ENCODE results near the gene HAGHL. TPM values are rescaled to one million over a fixed set of nuclear protein-coding genes. Genes with fewer than 3 reads are reported as not detected.
"Not testable (repeated sequence)": the region's sequence is repeated elsewhere in the genome, so short reads cannot be mapped to it uniquely, and the experiment has no call there.

HAGHL gene
- total RNA-seq, 2 donors from 2014 or later = 3.6 to 4.1 TPM

GRCh38 chr16:763369-764183 is 36.7 kb downstream of the HAGHL start:
- intact Hi-C loops (cut with DNase I) = loop anchor here in 1 of 2 donors (1.0 to 5.0 kb wide), 2 partner anchors 456 to 1569 kb away; no protein-coding TSS in a partner anchor
- no peak for DNase-seq (ENCODE audit: low spot score)

GRCh38 chr16:764184-764750 is 37.4 kb downstream of the HAGHL start:
- DNase-seq (ENCODE audit: low spot score) = no peak
- intact Hi-C loops (cut with DNase I) = loop anchor here in 1 of 2 donors (1.0 to 5.0 kb wide), 2 partner anchors 455 to 1568 kb away; no protein-coding TSS in a partner anchor

- intact Hi-C loops (cut with DNase I) = loop anchor here in 1 of 2 donors (1.0 to 5.0 kb wide), 2 partner anchors 454 to 1567 kb away; no protein-coding TSS in a partner anchor
- no peak for DNase-seq (ENCODE audit: low spot score)
Measured at GRCh38 chr16:764848-765487, 38.1 kb downstream of the HAGHL start.

- DNase-seq (ENCODE audit: low spot score) = no peak
Measured at GRCh38 chr16:765488-765865, 38.6 kb downstream of the HAGHL start.

GRCh38 chr16:766008-766819 is 39.3 kb downstream of the HAGHL start:
- intact Hi-C loops (cut with DNase I) = no loop called here
- DNase-seq (ENCODE audit: low spot score) = no peak

More at GRCh38 chr16:765488-765865, 38.6 kb downstream of the HAGHL start:
- intact Hi-C loops (cut with DNase I) = no loop called here

GRCh38 chr16:766820-767640 is 40.1 kb downstream of the HAGHL start:
- no peak for DNase-seq (ENCODE audit: low spot score)
- intact Hi-C loops (cut with DNase I) = no loop called here

- DNase-seq (ENCODE audit: low spot score) = no peak
- intact Hi-C loops (cut with DNase I) = no loop called here
Measured at GRCh38 chr16:767743-768235, 40.9 kb downstream of the HAGHL start.

- DNase-seq (ENCODE audit: low spot score) = no peak
- intact Hi-C loops (cut with DNase I) = no loop called here
Measured at GRCh38 chr16:768428-768827, 41.5 kb downstream of the HAGHL start.

- DNase-seq (ENCODE audit: low spot score) = no peak
- intact Hi-C loops (cut with DNase I) = no loop called here
Measured at GRCh38 chr16:769184-769784, 42.4 kb downstream of the HAGHL start.

GRCh38 chr16:769934-770333 is 43.0 kb downstream of the HAGHL start:
- DNase-seq (ENCODE audit: low spot score) = no peak
- intact Hi-C loops (cut with DNase I) = no loop called here

- intact Hi-C loops (cut with DNase I) = no loop called here
- no peak for DNase-seq (ENCODE audit: low spot score)
Measured at GRCh38 chr16:770411-770810, 43.5 kb downstream of the HAGHL start.

- intact Hi-C loops (cut with DNase I) = no loop called here
- no peak for DNase-seq (ENCODE audit: low spot score)
Measured at GRCh38 chr16:772959-773358, 46.1 kb downstream of the HAGHL start.

- no peak for DNase-seq (ENCODE audit: low spot score)
- intact Hi-C loops (cut with DNase I) = no loop called here
Measured at GRCh38 chr16:774086-775001, 47.4 kb downstream of the HAGHL start.

GRCh38 chr16:775236-775796 is 48.4 kb downstream of the HAGHL start:
- no peak for DNase-seq (ENCODE audit: low spot score)
- intact Hi-C loops (cut with DNase I) = no loop called here

- DNase-seq (ENCODE audit: low spot score); intact Hi-C loops (cut with DNase I): not testable (repeated sequence)
Measured at GRCh38 chr16:776298-776697, 49.4 kb downstream of the HAGHL start.

- intact Hi-C loops (cut with DNase I) = no loop called here
- DNase-seq (ENCODE audit: low spot score) = no peak
Measured at GRCh38 chr16:776824-777223, 49.9 kb downstream of the HAGHL start.

- intact Hi-C loops (cut with DNase I) = no loop called here
- DNase-seq (ENCODE audit: low spot score) = no peak
Measured at GRCh38 chr16:777826-778225, 50.9 kb downstream of the HAGHL start.
